NCI-H226 (cell line): ENCODE measurements around the gene CNR1.

Experiments used
- DNase-seq: peaks from one replicate; pipeline ENCODE4 v3.0.0-alpha.2; 2015

CNR1 gene

GRCh38 chr6:88143421-88144157 is 22.6 kb downstream of the CNR1 start:
- no peak for DNase-seq

GRCh38 chr6:88142297-88142668 is 23.9 kb downstream of the CNR1 start:
- DNase-seq, result no peak

GRCh38 chr6:88141561-88142296 is 24.4 kb downstream of the CNR1 start:
- no peak for DNase-seq

GRCh38 chr6:88137915-88138314 is 28.2 kb downstream of the CNR1 start:
- no peak for DNase-seq

GRCh38 chr6:88135578-88136114 is 30.5 kb downstream of the CNR1 start:
- DNase-seq, result no peak

- DNase-seq, result no peak
Measured at GRCh38 chr6:88134575-88134974, 31.6 kb downstream of the CNR1 start.

- DNase-seq, result no peak
Measured at GRCh38 chr6:88133718-88134117, 32.4 kb downstream of the CNR1 start.

GRCh38 chr6:88124925-88125557 is 41.1 kb downstream of the CNR1 start:
- DNase-seq, result no peak

- no peak for DNase-seq
Measured at GRCh38 chr6:88120635-88121034, 45.5 kb downstream of the CNR1 start.

- DNase-seq, result no peak
Measured at GRCh38 chr6:88119769-88120168, 46.4 kb downstream of the CNR1 start.

- DNase-seq, result no peak
Measured at GRCh38 chr6:88116276-88116675, 49.9 kb downstream of the CNR1 start.

GRCh38 chr6:88115307-88115706 is 50.8 kb downstream of the CNR1 start:
- DNase-seq, result no peak

GRCh38 chr6:88114838-88115237 is 51.3 kb downstream of the CNR1 start:
- DNase-seq, result no peak

- DNase-seq, result no peak
Measured at GRCh38 chr6:88111991-88112390, 54.2 kb downstream of the CNR1 start.

- no peak for DNase-seq
Measured at GRCh38 chr6:88107241-88107640, 58.9 kb downstream of the CNR1 start.

- DNase-seq, result no peak
Measured at GRCh38 chr6:88105741-88106340, 60.3 kb downstream of the CNR1 start.
